ENCODE measurements around the gene ZDHHC11B.

DNA sequence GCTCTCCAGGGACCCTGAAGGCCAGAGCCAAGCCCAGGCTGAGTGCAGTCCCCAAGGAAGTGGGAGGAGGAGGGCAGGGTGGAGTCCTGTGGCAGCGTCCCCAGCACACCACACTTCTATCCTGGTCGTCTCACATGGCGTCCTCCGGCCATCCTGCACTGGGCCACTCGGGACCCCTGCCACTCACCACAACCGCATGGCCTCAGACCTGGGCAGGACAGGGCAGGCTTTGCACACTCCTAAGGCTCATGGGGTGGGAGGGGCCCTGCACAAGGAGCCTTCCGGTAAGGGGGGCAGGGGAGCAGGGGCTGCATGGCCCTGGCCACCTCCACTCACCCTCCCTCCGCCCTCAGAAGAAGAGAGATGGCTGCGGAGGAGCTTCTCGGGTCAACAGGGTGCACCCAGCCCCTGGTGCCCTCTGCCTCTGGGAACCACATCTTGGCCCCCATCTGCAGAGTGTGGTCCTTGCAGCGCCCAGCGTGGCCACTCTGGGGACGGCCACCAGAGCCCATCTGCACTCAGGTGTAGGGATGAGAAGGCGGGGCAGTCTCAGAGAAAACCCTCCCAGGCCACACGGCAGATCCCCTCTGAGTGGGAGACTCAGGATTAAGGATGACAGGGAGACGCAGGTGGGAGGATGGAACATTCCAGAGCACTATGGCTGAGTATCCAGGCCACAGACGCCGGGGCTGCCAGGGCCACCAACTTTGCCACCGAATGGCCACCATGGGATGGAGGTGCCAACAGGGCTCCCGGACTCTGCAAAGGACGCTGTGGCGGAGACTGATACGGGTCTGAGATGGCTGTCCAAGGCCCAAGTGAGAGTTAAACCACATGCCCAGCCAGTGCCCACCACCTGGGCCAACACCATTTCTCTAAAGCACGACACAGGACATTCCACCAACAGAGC lies 99.0 kb downstream of the ZDHHC11B start:
- TF ChIP-seq CTCF (IDR thresholded peaks at IDR 0.05), result no peak
- no peak for TF ChIP-seq POLR2A (IDR thresholded peaks at IDR 0.05)
